ENCODE results near the gene RFX3.

Gene RFX3

DNA sequence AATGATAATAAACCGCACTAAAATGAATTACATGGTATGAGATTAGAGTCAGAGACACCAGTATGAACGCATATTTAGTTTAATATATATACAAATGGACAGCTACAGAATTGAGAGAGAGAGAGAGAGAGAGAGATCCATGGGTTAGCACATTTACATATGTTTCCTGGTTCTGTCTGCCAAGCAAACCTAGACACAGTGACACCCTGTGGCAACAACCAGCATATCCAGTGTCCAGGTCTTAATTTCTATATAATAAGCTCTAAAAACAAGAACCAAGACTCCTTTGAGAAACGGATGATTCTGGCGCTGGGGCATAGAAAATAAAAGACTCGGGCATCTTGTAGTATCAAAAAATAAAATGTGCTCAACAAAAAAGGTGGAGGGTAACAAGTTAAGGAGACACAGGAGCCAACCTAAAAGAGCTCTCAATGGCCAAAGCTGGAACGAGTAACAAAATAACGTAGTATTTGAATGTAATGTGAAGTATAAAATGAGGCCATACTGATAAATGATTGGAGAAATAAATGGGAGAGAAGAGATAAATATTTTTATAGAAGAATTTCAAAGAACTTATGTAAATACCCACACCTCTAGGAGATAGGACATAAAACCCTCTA lies 84.5 kb downstream of the RFX3 start:
- Histone ChIP-seq H4K20me1 (ENCODE audit: insufficient read depth, low read length) (no peaks in the 10 kb centered on the region), H3K9me3 (ENCODE audit: insufficient read depth, low read length, severe bottlenecking) (no peaks in the 10 kb centered on the region), H3K9ac (ENCODE audit: low read depth, low read length) (no peak overlapping the region), H2AFZ (ENCODE audit: low read depth, low read length) (no peak overlapping the region), H3K27me3 (ENCODE audit: insufficient read depth, low read length, poor library complexity) (no peaks in the 10 kb centered on the region), H3K4me2 (ENCODE audit: insufficient read depth, low read length) (no peak overlapping the region), H3K4me1 (ENCODE audit: insufficient read depth, low read length) (no peaks in the 10 kb centered on the region), H3K79me2 (ENCODE audit: insufficient read depth, low read length) (no peaks in the 10 kb centered on the region), H3K36me3 (ENCODE audit: insufficient read depth, low read length) (no peaks in the 10 kb centered on the region), H3K4me3 (ENCODE audit: low read depth in 1 of 2, low read length in 2 of 2) (no peak overlapping the region), H3K27ac (ENCODE audit: low read length) (no peak overlapping the region)
- ATAC-seq (ENCODE audit: insufficient read depth, low read depth) (peak; percentile 85), DNase-seq (peak; percentile 47)
- TF ChIP-seq EZH2 (IDR thresholded peaks at IDR 0.05; ENCODE audit: borderline replicate concordance, low read depth, low read length, severe bottlenecking), result no peak
- TF ChIP-seq, protein P1, sequence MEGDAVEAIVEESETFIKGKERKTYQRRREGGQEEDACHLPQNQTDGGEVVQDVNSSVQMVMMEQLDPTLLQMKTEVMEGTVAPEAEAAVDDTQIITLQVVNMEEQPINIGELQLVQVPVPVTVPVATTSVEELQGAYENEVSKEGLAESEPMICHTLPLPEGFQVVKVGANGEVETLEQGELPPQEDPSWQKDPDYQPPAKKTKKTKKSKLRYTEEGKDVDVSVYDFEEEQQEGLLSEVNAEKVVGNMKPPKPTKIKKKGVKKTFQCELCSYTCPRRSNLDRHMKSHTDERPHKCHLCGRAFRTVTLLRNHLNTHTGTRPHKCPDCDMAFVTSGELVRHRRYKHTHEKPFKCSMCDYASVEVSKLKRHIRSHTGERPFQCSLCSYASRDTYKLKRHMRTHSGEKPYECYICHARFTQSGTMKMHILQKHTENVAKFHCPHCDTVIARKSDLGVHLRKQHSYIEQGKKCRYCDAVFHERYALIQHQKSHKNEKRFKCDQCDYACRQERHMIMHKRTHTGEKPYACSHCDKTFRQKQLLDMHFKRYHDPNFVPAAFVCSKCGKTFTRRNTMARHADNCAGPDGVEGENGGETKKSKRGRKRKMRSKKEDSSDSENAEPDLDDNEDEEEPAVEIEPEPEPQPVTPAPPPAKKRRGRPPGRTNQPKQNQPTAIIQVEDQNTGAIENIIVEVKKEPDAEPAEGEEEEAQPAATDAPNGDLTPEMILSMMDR (IDR thresholded peaks at IDR 0.05; ENCODE audit: borderline replicate concordance, extremely low read depth, low read length, poor library complexity, severe bottlenecking), result peak; percentile 63

DNA sequence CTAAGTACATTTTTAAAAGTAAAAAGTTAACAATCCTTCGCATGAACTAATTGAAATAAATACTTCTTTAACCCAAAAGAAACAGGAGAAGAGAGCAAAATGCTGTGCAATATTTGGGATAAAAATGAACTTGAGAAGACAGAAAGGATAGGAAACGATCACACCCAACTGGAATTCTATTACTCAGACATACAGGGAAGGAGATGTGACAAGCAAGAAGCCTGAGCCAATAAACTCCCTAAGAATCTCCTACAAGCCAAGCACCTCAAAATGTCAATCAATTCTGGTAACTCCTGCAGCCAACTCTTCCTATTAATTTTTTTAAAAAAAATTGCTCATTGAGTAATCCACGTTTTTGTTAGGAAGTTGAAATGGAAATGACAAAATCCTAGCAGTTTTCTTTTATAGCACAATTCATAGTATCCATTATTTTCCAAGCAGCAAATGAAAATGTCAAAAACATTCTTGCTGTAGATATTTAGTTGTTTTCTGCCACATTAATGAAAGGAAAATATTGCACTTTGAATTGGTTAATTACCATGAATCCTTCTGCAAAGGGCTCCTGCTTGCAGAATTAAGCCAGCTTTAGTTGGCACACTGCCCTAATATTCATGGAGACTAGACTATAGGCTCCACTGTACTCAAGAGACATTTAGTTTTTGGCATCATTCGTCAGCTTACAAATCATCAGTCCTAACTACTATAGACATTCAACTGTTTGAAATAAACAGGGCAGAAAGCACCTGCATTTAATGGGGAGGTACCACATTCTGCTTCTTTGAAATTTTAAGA lies 89.0 kb downstream of the RFX3 start:
- Histone ChIP-seq H3K27ac (ENCODE audit: low read length) (no peak overlapping the region), H3K4me3 (ENCODE audit: low read depth in 1 of 2, low read length in 2 of 2) (no peak overlapping the region), H3K27me3 (ENCODE audit: insufficient read depth, low read length, poor library complexity) (no peaks in the 10 kb centered on the region), H3K4me1 (ENCODE audit: insufficient read depth, low read length) (no peaks in the 10 kb centered on the region), H2AFZ (ENCODE audit: low read depth, low read length) (no peak overlapping the region), H4K20me1 (ENCODE audit: insufficient read depth, low read length) (no peaks in the 10 kb centered on the region), H3K9me3 (ENCODE audit: insufficient read depth, low read length, severe bottlenecking) (no peaks in the 10 kb centered on the region), H3K9ac (ENCODE audit: low read depth, low read length) (no peak overlapping the region), H3K79me2 (ENCODE audit: insufficient read depth, low read length) (no peaks in the 10 kb centered on the region), H3K36me3 (ENCODE audit: insufficient read depth, low read length) (no peaks in the 10 kb centered on the region), H3K4me2 (ENCODE audit: insufficient read depth, low read length) (no peak overlapping the region)
- ATAC-seq (ENCODE audit: insufficient read depth, low read depth), result no peak
- DNase-seq, result no peak
- no peak for TF ChIP-seq EZH2 (IDR thresholded peaks at IDR 0.05; ENCODE audit: borderline replicate concordance, low read depth, low read length, severe bottlenecking)
- TF ChIP-seq, protein P1 (IDR thresholded peaks at IDR 0.05; ENCODE audit: borderline replicate concordance, extremely low read depth, low read length, poor library complexity, severe bottlenecking), result no peak

DNA sequence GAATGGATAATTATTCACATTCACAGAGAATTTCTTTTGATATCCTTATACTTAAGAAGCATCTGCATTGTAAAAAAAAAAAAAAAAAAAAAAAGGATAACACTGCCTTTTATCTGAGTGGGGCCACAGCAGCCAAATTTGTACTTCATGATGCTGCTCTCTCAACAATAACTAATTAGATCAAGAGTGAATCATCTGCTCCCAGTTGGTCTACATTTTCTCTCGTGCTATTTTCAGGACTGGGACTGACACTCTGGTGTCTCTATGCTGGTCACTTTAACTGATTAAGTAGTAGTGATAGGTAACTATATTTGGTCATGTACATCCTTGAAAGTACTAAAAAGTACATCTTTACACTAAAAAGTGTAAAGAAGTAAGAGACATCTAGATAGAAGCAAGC lies 90.1 kb downstream of the RFX3 start:
- no peaks in the 10 kb centered on the region for H3K36me3 ChIP-seq (ENCODE audit: insufficient read depth, low read length)
- H3K4me1 ChIP-seq (ENCODE audit: insufficient read depth, low read length), result no peaks in the 10 kb centered on the region
- H3K4me2 ChIP-seq (ENCODE audit: insufficient read depth, low read length), result no peak overlapping the region
- H3K27me3 ChIP-seq (ENCODE audit: insufficient read depth, low read length, poor library complexity), result no peaks in the 10 kb centered on the region
- no peak overlapping the region for H3K9ac ChIP-seq (ENCODE audit: low read depth, low read length)
- TF ChIP-seq EZH2 (IDR thresholded peaks at IDR 0.05; ENCODE audit: borderline replicate concordance, low read depth, low read length, severe bottlenecking), result no peak
- TF ChIP-seq, protein P1 (IDR thresholded peaks at IDR 0.05; ENCODE audit: borderline replicate concordance, extremely low read depth, low read length, poor library complexity, severe bottlenecking), result no peak
- no peaks in the 10 kb centered on the region for H3K79me2 ChIP-seq (ENCODE audit: insufficient read depth, low read length)
- no peaks in the 10 kb centered on the region for H4K20me1 ChIP-seq (ENCODE audit: insufficient read depth, low read length)
- H3K9me3 ChIP-seq (ENCODE audit: insufficient read depth, low read length, severe bottlenecking), result no peaks in the 10 kb centered on the region
- DNase-seq (no peak), ATAC-seq (ENCODE audit: insufficient read depth, low read depth) (no peak)
- H2AFZ ChIP-seq (ENCODE audit: low read depth, low read length), result no peak overlapping the region
- no peak overlapping the region for H3K27ac ChIP-seq (ENCODE audit: low read length)
- H3K4me3 ChIP-seq (ENCODE audit: low read depth in 1 of 2, low read length in 2 of 2), result no peak overlapping the region
